ENCODE results near the gene GAS6.
"Not testable (repeated sequence)": the region's sequence is repeated elsewhere in the genome, so short reads cannot be mapped to it uniquely, and the experiment has no call there.

Gene GAS6

DNA sequence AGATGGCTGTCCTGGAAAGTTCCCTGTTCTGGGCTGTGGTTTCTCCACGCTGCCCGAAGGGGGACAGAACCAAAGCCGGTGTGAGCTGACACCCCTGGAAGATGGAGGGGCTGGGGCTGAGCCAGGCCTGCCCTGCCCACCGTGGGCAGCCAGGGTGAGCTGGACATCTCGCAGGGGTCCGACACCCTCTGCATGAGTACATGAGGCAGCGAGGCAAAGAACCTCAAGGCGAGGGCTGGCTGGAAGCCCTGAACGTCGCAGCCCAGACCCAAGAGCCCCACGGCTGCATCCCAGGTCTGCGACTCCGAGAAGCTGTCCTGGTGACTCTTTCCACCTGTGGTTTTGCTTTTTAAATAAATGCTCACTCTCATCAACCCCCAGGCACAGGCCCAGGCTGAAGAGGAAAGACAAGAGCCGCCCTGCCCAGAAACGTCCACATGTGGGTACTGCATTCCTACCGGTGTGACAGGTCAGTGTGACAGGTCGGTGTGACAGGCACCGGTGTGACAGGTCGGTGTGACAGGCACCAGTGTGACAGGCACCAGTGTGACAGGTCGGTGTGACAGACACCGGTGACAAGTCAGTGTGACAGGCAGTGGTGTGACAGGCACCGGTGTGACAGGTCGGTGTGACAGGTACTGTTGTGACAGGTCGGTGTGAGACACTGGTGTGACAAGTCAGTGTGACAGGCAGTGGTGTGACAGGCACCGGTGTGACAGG is 30.6 kb downstream of the GAS6 start:
- H3K4me3 ChIP-seq (ENCODE audit: low read depth, low read length): no peak overlapping the region
- TF ChIP-seq, protein P1, sequence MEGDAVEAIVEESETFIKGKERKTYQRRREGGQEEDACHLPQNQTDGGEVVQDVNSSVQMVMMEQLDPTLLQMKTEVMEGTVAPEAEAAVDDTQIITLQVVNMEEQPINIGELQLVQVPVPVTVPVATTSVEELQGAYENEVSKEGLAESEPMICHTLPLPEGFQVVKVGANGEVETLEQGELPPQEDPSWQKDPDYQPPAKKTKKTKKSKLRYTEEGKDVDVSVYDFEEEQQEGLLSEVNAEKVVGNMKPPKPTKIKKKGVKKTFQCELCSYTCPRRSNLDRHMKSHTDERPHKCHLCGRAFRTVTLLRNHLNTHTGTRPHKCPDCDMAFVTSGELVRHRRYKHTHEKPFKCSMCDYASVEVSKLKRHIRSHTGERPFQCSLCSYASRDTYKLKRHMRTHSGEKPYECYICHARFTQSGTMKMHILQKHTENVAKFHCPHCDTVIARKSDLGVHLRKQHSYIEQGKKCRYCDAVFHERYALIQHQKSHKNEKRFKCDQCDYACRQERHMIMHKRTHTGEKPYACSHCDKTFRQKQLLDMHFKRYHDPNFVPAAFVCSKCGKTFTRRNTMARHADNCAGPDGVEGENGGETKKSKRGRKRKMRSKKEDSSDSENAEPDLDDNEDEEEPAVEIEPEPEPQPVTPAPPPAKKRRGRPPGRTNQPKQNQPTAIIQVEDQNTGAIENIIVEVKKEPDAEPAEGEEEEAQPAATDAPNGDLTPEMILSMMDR (conservative IDR thresholded peaks at IDR 0.05; ENCODE audit: low read depth, low read length): no peak
- no peak for DNase-seq (ENCODE audit: low read depth)

DNA sequence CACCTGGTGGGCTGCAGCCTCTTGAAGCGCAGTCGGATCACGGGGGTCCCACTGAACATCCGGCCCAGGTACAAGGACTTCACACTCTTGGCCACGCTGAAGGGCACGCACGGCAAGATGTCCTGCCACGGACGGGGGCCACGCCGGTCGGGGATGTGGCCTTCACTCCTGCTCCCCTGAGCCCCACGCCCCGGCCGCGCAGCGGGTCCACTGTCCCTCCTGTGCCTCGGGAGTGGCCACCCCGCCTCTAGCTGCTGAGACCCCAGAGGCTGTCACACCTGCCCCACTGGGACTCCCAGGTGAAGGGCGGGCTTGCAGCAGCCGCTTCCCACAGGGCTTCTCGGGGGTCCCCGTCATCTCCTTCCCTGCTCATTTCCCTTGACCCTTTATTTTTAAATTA is 31.2 kb downstream of the GAS6 start:
- TF ChIP-seq, protein P1 (conservative IDR thresholded peaks at IDR 0.05; ENCODE audit: low read depth, low read length): no peak
- no peak for DNase-seq (ENCODE audit: low read depth)
- H3K4me3 ChIP-seq (ENCODE audit: low read depth, low read length): no peak overlapping the region

DNA sequence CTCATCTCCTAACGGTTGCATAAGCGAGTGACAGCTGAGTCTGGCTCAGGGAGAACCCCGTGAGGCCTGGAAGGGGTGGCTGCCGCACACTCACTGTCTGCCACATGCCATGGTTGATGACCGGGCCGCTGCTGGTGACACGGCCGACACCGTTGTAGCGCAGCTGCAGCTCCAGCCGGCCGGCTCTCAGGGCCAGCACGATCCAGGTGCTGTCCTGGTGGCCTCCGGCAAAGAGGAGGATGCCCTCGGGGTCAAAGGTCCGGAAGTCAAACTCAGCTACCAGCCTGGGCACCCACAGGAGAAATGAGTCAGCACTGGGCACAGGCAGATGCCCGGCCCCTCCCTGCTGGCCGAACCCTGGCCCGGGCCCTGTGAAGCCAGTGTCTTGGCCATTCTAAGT is 31.7 kb downstream of the GAS6 start:
- TF ChIP-seq, protein P1 (conservative IDR thresholded peaks at IDR 0.05; ENCODE audit: low read depth, low read length): no peak

DNA sequence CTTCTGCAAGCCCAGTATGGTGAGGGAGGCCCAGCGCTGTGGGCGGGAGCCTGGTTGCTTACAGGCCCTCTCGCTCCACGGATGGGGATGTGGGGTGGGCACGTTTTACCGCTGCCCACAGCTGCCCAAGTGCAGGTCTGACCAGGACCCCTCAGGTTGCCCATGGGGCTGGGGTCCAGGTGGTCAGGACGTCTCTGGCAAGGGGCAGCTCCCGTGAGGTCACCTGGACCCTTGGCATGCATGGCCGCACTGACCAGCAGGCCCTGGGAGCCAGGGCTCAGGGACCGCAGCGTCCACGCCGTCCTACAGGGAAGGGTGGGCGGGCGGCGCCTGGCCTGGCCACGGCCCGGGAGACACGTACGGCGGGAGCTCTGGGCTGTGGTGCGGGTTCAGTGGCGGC is 32.8 kb downstream of the GAS6 start:
- no peak overlapping the region for H3K4me3 ChIP-seq (ENCODE audit: low read depth, low read length)
- DNase-seq (ENCODE audit: low read depth): no peak
- TF ChIP-seq, protein P1 (conservative IDR thresholded peaks at IDR 0.05; ENCODE audit: low read depth, low read length): no peak

More for the DNA sequence above, 31.7 kb downstream of the GAS6 start:
- no peak overlapping the region for H3K4me3 ChIP-seq (ENCODE audit: low read depth, low read length)
- no peak for DNase-seq (ENCODE audit: low read depth)

DNA sequence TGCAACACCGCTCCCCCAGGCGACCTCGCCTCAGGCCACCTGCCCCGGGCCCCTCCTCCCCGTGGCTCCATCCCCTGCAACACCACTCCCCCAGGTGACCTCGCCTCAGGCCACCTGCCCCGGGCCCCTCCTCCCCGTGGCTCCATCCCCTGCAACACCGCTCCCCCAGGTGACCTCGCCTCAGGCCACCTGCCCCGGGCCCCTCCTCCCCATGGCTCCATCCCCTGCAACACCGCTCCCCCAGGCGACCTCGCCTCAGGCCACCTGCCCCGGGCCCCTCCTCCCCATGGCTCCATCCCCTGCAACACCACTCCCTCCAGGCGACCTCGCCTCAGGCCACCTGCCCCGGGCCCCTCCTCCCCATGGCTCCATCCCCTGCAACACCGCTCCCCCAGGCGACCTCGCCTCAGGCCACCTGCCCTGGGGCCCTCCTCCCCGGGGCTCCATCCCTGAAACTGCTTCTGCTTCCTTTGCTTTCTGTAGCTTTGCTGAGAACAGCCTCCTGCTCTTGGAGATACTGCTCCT is 33.4 kb downstream of the GAS6 start:
- not testable (repeated sequence) for H3K4me3 ChIP-seq (ENCODE audit: low read depth, low read length); DNase-seq (ENCODE audit: low read depth)

DNA sequence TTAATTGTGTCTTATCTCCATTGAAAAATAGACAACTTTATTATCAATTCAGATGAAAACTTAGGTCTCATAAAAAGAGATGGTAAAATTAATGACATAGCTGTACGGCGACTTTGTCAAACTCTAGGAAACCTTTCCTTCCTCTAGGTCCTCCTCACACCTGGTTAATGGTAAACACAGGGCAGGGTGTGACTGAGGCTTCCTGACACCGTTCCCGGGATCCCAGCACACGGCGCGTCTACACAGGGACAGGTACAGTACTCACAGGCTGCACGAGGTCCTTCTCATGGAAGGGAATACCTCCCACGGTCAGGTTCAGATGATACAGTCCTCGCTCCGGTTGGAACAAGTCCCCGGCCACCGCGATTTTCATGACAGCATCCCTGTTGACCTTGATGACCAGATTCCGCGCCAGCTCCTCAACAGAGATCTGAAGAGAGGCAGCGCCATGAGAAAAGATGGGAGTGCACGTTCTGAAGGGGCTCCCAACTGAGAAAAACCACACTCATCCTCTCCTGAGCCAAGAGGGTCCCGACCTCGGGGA is 35.5 kb downstream of the GAS6 start:
- H3K4me3 ChIP-seq (ENCODE audit: low read depth, low read length): no peak overlapping the region
- TF ChIP-seq, protein P1 (conservative IDR thresholded peaks at IDR 0.05; ENCODE audit: low read depth, low read length): no peak
- no peak for DNase-seq (ENCODE audit: low read depth)

DNA sequence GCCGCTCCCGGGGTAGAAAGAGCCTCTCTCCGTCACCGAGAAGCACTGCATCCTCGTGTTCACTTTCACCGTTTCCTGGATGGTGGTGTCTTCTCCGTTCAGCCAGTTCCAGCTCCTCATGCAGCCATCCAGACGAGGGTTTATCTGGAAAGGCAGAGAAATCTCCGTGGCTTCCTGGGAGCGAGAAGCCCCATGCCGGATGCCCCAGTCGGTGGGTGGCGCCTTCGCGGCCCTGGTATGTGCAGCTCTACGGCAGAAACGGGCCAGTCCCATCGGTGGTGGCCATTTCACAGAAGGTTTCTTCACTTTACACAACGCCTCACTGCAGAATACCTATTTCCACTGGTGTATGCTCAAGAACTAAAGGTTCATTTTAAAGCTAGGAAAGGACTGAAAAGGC is 36.9 kb downstream of the GAS6 start:
- TF ChIP-seq, protein P1 (conservative IDR thresholded peaks at IDR 0.05; ENCODE audit: low read depth, low read length): no peak
- no peak overlapping the region for H3K4me3 ChIP-seq (ENCODE audit: low read depth, low read length)
- DNase-seq (ENCODE audit: low read depth): no peak

DNA sequence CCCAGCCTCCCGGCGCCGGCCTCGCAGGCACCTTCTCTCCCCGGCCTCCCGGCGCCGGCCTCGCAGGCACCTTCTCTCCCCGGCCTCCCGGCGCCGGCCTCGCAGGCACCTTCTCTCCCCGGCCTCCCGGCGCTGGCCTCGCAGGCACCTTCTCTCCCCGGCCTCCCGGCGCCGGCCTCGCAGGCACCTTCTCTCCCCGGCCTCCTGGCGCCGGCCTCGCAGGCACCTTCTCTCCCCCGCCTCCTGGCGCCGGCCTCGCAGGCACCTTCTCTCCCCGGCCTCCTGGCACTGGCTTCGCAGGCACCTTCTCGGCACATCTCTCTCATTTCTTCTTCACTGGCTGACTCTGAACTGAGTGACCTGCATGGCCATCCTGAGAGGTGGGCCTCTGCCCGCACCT is 37.4 kb downstream of the GAS6 start:
- not testable (repeated sequence) for H3K4me3 ChIP-seq (ENCODE audit: low read depth, low read length); DNase-seq (ENCODE audit: low read depth)

Data from choroid plexus epithelial cell (primary cell).